Neural crest cell (in vitro differentiated cells): ENCODE results near the gene GPR132. TPM values are rescaled to one million over a fixed set of nuclear protein-coding genes. Genes with fewer than 3 reads are reported as not detected.
A peak's percentile ranks its signal among the peaks of the same experiment; 100 is the strongest.
"Not testable (repeated sequence)": the region's sequence is repeated elsewhere in the genome, so short reads cannot be mapped to it uniquely, and the experiment has no call there.

Source experiments
- DNase-seq: peaks from one replicate; pipeline ENCODE4 v3.0.0; 2021; ENCODE audit warnings: low read depth, mixed read lengths, low spot score
- H3K27ac Mint-ChIP-seq: one replicate; pipeline ENCODE4 v1.8.0; 2021; ENCODE audit warnings: mild to moderate bottlenecking, mixed read lengths; ENCODE audit not compliant: unreplicated experiment
- H3K27me3 Mint-ChIP-seq: 2 replicates; pipeline ENCODE4 v1.8.0; 2021; ENCODE audit warnings: low read depth, mild to moderate bottlenecking, mixed read lengths
- H3K36me3 Mint-ChIP-seq: 2 replicates; pipeline ENCODE4 v1.8.0; 2021; ENCODE audit warnings: low read depth, mild to moderate bottlenecking, mixed read lengths
- H3K4me1 Mint-ChIP-seq: 2 replicates; pipeline ENCODE4 v1.8.0; 2021; ENCODE audit warnings: mixed read lengths
- H3K4me3 Mint-ChIP-seq: one replicate; pipeline ENCODE4 v1.8.0; 2021; ENCODE audit warnings: mild to moderate bottlenecking, mixed read lengths
- H3K9me3 Mint-ChIP-seq: 2 replicates; pipeline ENCODE4 v1.8.0; 2021; ENCODE audit warnings: mixed read lengths
- CTCF ChIP-seq: fragments of 200-600 bp; sonication (generic); conservative IDR thresholded peaks from 2 replicates; pipeline ENCODE4 v1.5.0; 2021; ENCODE audit warnings: antibody characterized with exemption, mild to moderate bottlenecking
- total RNA-seq: library from RNA; stranded (reverse); gene quantifications from 2 replicates; pipeline ENCODE4 v1.2.1, GENCODE V29; 2021

GPR132 gene
- total RNA-seq, 1 donor from 2014 or later: not detected

- no peak overlapping the region for H3K4me3 Mint-ChIP-seq
- H3K27ac Mint-ChIP-seq: peak overlapping the region; percentile 19
These were observed 1.2 kb downstream of the GPR132 start for GRCh38 chr14:105064001-105064400.

GRCh38 chr14:105063506-105063905 is 1.7 kb downstream of the GPR132 start:
- not testable (repeated sequence) for H3K36me3 Mint-ChIP-seq, H3K4me3 Mint-ChIP-seq, H3K9me3 Mint-ChIP-seq, DNase-seq, H3K4me1 Mint-ChIP-seq, H3K27me3 Mint-ChIP-seq, H3K27ac Mint-ChIP-seq

More at GRCh38 chr14:105064001-105064400, 1.2 kb downstream of the GPR132 start:
- TF ChIP-seq CTCF: no peak
- Mint-ChIP-seq H3K9me3 (no peaks in the 10 kb centered on the region), H3K36me3 (no peaks in the 10 kb centered on the region), H3K27me3 (no peaks in the 10 kb centered on the region), H3K4me1 (peaks cover 3% of the 10 kb centered on the region)
- DNase-seq: no peak

- no peak for TF ChIP-seq CTCF
- no peaks in the 10 kb centered on the region for H3K27me3 Mint-ChIP-seq
- no peak overlapping the region for H3K4me3 Mint-ChIP-seq
- no peaks in the 10 kb centered on the region for H3K9me3 Mint-ChIP-seq
- no peak for DNase-seq
- no peak overlapping the region for H3K27ac Mint-ChIP-seq
- peaks cover 3% of the 10 kb centered on the region for H3K4me1 Mint-ChIP-seq
- H3K36me3 Mint-ChIP-seq: no peaks in the 10 kb centered on the region
These were observed 2.2 kb downstream of the GPR132 start for GRCh38 chr14:105063056-105063455.

GRCh38 chr14:105062048-105062433 is 3.2 kb downstream of the GPR132 start:
- no peaks in the 10 kb centered on the region for H3K36me3 Mint-ChIP-seq
- DNase-seq: no peak
- no peak overlapping the region for H3K4me3 Mint-ChIP-seq
- peaks cover 3% of the 10 kb centered on the region for H3K4me1 Mint-ChIP-seq
- TF ChIP-seq CTCF: no peak
- no peaks in the 10 kb centered on the region for H3K27me3 Mint-ChIP-seq
- H3K27ac Mint-ChIP-seq: peak overlapping the region; percentile 87
- no peaks in the 10 kb centered on the region for H3K9me3 Mint-ChIP-seq

- no peak for DNase-seq
- H3K4me1 Mint-ChIP-seq: peaks cover 3% of the 10 kb centered on the region
- H3K4me3 Mint-ChIP-seq: no peak overlapping the region
- no peak overlapping the region for H3K27ac Mint-ChIP-seq
- H3K9me3 Mint-ChIP-seq: no peaks in the 10 kb centered on the region
- no peaks in the 10 kb centered on the region for H3K27me3 Mint-ChIP-seq
- H3K36me3 Mint-ChIP-seq: no peaks in the 10 kb centered on the region
- no peak for TF ChIP-seq CTCF
These were observed 3.7 kb downstream of the GPR132 start for GRCh38 chr14:105061428-105062047.

- Mint-ChIP-seq H3K4me3 (no peak overlapping the region), H3K27me3 (no peaks in the 10 kb centered on the region), H3K9me3 (no peaks in the 10 kb centered on the region), H3K27ac (no peak overlapping the region), H3K4me1 (peaks cover 3% of the 10 kb centered on the region), H3K36me3 (no peaks in the 10 kb centered on the region)
- no peak for DNase-seq
- no peak for TF ChIP-seq CTCF
These were observed 4.3 kb downstream of the GPR132 start for GRCh38 chr14:105060751-105061427.
